ENCODE measurements around the gene MLPH. TPM values are rescaled to one million over a fixed set of nuclear protein-coding genes. Genes with fewer than 3 reads are reported as not detected.

The MLPH gene
- total and polyA plus RNA-seq, 3 experiments from 2014 or later, result not detected

DNA sequence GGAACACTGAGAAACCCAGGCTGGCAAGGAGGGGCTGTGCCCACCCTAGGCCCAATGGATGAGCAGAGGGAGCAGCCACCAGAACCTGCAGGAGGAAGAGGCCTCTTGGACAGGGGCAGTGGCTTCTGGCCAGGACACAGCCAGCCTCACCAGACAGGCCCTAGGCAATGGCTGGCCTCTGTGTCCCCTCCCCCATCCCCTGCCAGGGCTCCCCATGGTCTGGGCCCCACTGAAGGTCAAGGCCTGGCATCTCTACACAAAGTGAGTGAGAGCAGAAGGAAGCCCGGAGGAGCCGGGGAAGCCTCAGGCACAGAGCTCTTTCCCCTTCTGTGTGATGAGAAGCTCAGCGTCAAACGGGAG lies 85.7 kb downstream of the MLPH start:
- Mint-ChIP-seq H3K27me3 (peaks cover 15 to 25% of the 10 kb centered on the region in 2 donors), H3K4me3 (no peak overlapping the region), H3K9me3 (no peaks in the 10 kb centered on the region), H3K36me3 (no peaks in the 10 kb centered on the region), H3K4me1 (peaks cover 0 to 5% (median 5%) of the 10 kb centered on the region in 3 donors), H3K27ac (no peak overlapping the region)
- Histone ChIP-seq H3K27ac (ENCODE audit: low read depth, low read length) (no peak overlapping the region), H3K9me3 (ENCODE audit: low read length) (no peaks in the 10 kb centered on the region), H3K27me3 (ENCODE audit: insufficient read depth, low read length, poor library complexity, severe bottlenecking) (no peaks in the 10 kb centered on the region), H3K4me1 (ENCODE audit: insufficient read depth, low read length) (peaks cover 6% of the 10 kb centered on the region), H3K36me3 (ENCODE audit: insufficient read depth, low read length) (no peaks in the 10 kb centered on the region), H3K4me3 (ENCODE audit: low read length) (no peak overlapping the region)
- no peak for DNase-seq
- ChIA-PET POLR2A (no interaction called here), CTCF (interaction anchor here (0.9 to 4.4 kb wide), 16 partner anchors 8 to 419 kb away, joined by 3 to 55 read pairs (median 6); no protein-coding TSS in a partner anchor)

DNA sequence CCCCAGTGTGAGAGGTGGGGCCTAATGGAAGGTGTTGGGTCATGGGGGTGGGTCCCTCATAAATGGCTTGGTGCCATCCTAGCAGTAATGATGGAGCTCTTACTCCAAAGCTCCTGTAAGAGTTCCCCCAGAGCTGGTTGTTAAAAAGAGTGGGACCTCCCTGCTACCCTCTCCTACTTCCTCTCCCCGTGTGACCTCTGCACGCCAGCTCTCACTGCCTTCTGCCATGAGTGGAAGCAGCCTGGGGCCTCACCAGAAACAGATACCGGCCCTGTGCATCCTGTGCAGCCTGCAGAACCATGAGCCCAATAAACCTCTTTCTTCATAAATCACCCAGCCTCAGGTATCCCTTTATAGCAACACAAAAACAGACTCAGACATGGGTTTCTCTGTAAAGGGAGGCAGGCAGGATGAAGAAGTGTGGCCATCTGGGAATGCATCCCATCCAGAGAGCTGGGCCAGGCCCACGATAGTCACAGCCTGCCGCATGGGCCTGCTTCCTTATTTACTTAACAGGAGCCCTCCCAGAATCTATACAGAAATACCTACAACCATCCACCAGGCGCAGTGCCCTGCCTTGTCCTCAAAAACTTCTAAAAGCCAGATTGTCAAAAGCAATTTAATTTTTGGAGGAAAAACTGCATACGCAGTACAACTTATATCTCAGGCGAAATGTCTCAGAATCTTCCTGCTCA lies 86.8 kb downstream of the MLPH start:
- ChIA-PET CTCF (interaction anchor here (0.7 to 4.4 kb wide), 2 partner anchors 61 to 1284 kb away, joined by 3 to 55 read pairs; no protein-coding TSS in a partner anchor), POLR2A (no interaction called here)
- Mint-ChIP-seq H3K27me3 (peaks cover 16 to 24% of the 10 kb centered on the region in 2 donors), H3K27ac (no peak overlapping the region), H3K4me3 (no peak overlapping the region), H3K36me3 (no peaks in the 10 kb centered on the region), H3K9me3 (no peaks in the 10 kb centered on the region), H3K4me1 (peaks cover 0 to 5% (median 5%) of the 10 kb centered on the region in 3 donors)
- Histone ChIP-seq H3K4me1 (ENCODE audit: insufficient read depth, low read length) (peaks cover 6% of the 10 kb centered on the region), H3K27me3 (ENCODE audit: insufficient read depth, low read length, poor library complexity, severe bottlenecking) (no peaks in the 10 kb centered on the region), H3K9me3 (ENCODE audit: low read length) (no peaks in the 10 kb centered on the region), H3K36me3 (ENCODE audit: insufficient read depth, low read length) (no peaks in the 10 kb centered on the region), H3K4me3 (ENCODE audit: low read length) (no peak overlapping the region), H3K27ac (ENCODE audit: low read depth, low read length) (no peak overlapping the region)
- DNase-seq, result no peak

DNA sequence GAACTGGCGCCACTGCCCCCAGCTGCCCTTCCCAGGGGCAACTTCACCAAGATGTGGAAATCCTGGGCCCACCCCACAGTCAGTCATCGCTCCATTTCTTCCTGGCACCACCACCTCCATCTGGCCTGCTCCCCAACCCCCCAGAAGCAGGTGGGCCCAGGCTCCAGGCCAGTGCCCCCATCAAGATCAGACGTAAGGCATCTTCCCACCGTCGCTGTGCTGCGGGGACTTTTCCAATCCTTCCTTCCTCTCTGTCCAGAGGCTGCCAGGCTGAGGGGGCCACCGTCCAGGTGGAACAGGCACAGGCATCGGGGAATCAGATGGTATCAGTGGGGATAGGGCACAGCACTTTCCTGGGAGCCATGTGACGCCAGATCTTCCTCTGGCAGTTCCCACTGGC lies 87.4 kb downstream of the MLPH start:
- Histone ChIP-seq H3K4me3 (ENCODE audit: low read length) (no peak overlapping the region), H3K4me1 (ENCODE audit: insufficient read depth, low read length) (peaks cover 6% of the 10 kb centered on the region), H3K36me3 (ENCODE audit: insufficient read depth, low read length) (no peaks in the 10 kb centered on the region), H3K27me3 (ENCODE audit: insufficient read depth, low read length, poor library complexity, severe bottlenecking) (no peaks in the 10 kb centered on the region), H3K27ac (ENCODE audit: low read depth, low read length) (no peak overlapping the region), H3K9me3 (ENCODE audit: low read length) (no peaks in the 10 kb centered on the region)
- no peaks in the 10 kb centered on the region for H3K9me3 Mint-ChIP-seq
- H3K27me3 Mint-ChIP-seq, result peaks cover 13 to 18% of the 10 kb centered on the region in 2 donors
- H3K4me1 Mint-ChIP-seq, result peaks cover 0 to 5% (median 5%) of the 10 kb centered on the region in 3 donors
- H3K36me3 Mint-ChIP-seq, result no peaks in the 10 kb centered on the region
- H3K4me3 Mint-ChIP-seq, result no peak overlapping the region
- ChIA-PET CTCF (interaction anchor here (1.9 to 4.4 kb wide), 2 partner anchors 62 kb away, joined by 7 to 55 read pairs; no protein-coding TSS in a partner anchor), POLR2A (no interaction called here)
- no peak for DNase-seq
- peak overlapping the region in 1 of 8 donors; percentile 8 for H3K27ac Mint-ChIP-seq

DNA sequence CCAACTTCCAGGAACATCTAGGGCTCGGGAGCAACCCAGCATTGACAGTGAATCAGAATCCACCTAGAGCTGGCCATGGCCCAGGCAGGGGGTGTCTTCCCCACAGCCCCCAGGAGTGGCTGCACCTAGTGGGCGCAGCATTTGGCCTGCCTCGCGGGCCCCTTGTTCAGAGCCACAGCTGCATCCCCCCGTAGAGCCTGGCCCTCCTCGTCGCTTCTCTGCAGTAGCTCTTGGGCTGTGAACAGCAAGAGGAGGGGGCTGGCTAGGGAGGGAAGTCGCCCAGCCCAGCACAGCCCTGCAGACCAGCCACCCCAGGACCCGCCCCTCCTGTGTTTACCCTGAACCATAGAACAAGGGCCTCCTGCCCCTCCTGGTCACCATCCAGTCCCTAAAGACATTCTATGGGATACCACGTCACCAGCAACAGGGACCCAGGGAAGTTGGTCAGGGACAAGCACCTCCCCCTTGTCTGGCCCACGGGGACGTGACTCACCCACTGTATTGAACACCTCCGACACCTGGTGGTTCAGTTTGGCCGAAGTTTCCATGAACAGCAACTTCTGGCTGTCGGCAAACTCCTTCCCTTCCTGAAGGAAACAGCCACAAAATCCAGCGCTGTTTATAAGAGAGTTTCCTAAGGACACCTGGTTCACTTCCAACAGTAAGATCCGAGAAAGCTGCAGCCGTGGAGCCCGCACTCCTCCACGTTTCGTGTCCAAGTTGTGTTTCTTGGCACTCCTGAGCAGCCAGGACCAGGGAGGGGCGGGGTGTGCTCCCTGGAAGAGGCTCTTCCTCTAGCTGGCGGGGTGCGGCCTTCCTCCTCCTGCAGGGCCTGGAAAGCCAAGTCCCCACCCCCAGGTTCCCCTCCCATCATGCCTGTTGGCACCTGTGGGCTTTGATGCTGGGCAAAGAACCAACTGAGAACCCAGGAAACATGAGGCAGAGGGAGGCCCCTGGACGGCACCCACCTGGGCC lies 88.1 kb downstream of the MLPH start:
- Mint-ChIP-seq H3K27me3 (peaks cover 13 to 14% of the 10 kb centered on the region in 2 donors), H3K4me1 (peaks cover 0 to 5% (median 5%) of the 10 kb centered on the region in 3 donors), H3K9me3 (no peaks in the 10 kb centered on the region), H3K36me3 (no peaks in the 10 kb centered on the region), H3K4me3 (no peak overlapping the region), H3K27ac (peak overlapping the region in 1 of 8 donors; percentile 8)
- POLR2A ChIA-PET, result no interaction called here
- H3K9me3 ChIP-seq (ENCODE audit: low read length), result no peaks in the 10 kb centered on the region
- no peaks in the 10 kb centered on the region for H3K27me3 ChIP-seq (ENCODE audit: insufficient read depth, low read length, poor library complexity, severe bottlenecking)
- H3K4me1 ChIP-seq (ENCODE audit: insufficient read depth, low read length), result peaks cover 6% of the 10 kb centered on the region
- H3K4me3 ChIP-seq (ENCODE audit: low read length), result no peak overlapping the region
- DNase-seq, result no peak
- no peaks in the 10 kb centered on the region for H3K36me3 ChIP-seq (ENCODE audit: insufficient read depth, low read length)
- CTCF ChIA-PET, result interaction anchor here (1.9 kb wide), 1 partner anchor 62 kb away, joined by 7 read pairs; no protein-coding TSS in a partner anchor
- no peak overlapping the region for H3K27ac ChIP-seq (ENCODE audit: low read depth, low read length)

DNA sequence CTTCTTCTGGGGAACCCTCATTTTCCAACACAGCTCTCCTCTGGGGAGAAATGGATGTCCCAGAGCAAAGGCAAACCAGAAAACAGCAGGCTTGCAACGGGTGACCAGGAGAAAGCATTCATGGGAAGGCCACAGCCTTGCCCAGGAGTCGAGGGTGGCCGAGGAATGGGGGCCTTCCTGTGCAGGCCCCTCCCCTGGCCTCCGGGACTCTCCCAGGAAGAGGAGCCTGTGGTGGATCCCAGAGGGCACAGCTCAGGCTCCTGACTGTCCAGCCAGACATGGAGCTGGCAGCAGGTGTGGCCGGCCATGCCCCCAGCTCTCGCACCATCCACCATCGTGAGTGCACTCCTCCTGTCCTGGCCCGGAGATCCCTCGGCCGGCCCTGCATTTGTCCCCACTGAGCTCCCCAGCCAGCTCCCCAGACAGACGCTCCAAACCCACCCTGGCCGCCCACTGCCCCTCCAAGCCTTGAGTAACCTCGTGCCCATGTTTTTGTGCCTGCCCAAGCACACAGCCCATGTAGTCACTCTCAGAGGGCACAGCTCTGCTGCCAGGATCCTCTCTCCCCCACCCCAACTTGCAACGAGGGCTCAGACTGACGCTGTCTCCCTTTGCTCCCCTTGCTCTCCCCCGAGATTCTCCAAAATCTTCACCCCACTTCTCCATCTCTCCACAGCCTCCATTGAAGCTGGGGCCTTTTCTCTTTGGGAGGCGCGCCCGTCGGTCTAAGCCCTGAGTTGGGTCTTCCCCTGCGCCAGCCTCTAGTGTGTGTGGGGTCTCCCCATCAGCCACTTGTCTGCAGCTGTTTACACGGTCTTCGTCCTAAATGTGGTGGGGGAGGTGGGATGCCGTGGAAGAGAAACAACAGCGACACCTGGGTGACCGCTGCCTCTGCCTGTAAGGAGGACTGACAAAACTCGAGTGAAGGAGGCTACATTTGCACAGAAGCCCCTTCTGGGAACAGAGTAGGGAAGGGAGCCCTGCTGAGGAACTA lies 89.1 kb downstream of the MLPH start:
- Histone ChIP-seq H3K36me3 (ENCODE audit: insufficient read depth, low read length) (no peaks in the 10 kb centered on the region), H3K9me3 (ENCODE audit: low read length) (no peaks in the 10 kb centered on the region), H3K4me1 (ENCODE audit: insufficient read depth, low read length) (peaks cover 6% of the 10 kb centered on the region), H3K4me3 (ENCODE audit: low read length) (no peak overlapping the region), H3K27me3 (ENCODE audit: insufficient read depth, low read length, poor library complexity, severe bottlenecking) (no peaks in the 10 kb centered on the region), H3K27ac (ENCODE audit: low read depth, low read length) (no peak overlapping the region)
- Mint-ChIP-seq H3K4me1 (peaks cover 0 to 5% (median 5%) of the 10 kb centered on the region in 3 donors), H3K4me3 (no peak overlapping the region), H3K27ac (no peak overlapping the region), H3K9me3 (no peaks in the 10 kb centered on the region), H3K36me3 (no peaks in the 10 kb centered on the region), H3K27me3 (peaks cover 10 to 15% of the 10 kb centered on the region in 2 donors)
- ChIA-PET CTCF (interaction anchor here (1.9 kb wide), 1 partner anchor 63 kb away, joined by 7 read pairs; no protein-coding TSS in a partner anchor), POLR2A (no interaction called here)
- DNase-seq, result no peak

DNA sequence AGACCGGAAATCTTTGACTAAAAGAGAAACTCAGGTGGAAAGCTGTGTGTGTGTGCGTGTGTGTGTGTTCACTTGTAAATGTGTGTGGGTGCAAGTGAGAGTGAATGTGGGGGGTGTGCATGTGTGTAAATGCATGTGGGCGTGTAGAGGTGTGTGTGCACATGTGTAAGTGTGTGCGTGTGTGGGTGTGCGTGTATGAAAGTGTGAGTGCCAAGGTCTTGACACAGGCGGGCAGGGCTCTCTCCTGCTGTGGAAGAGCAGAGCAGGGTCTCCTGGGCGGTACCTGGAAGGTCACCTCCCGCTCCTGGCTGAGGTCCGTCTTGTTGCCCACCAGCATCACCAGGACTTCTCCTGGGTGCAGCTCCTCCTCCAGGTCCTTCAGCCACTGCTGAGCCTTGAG lies 89.9 kb downstream of the MLPH start:
- H3K9me3 ChIP-seq (ENCODE audit: low read length), result no peaks in the 10 kb centered on the region
- Mint-ChIP-seq H3K9me3 (no peaks in the 10 kb centered on the region), H3K4me1 (peaks cover 0 to 2% (median 2%) of the 10 kb centered on the region in 3 donors), H3K36me3 (no peaks in the 10 kb centered on the region), H3K27me3 (peaks cover 10 to 11% of the 10 kb centered on the region in 2 donors), H3K27ac (peak overlapping the region in 1 of 8 donors; percentile 1), H3K4me3 (no peak overlapping the region)
- no peaks in the 10 kb centered on the region for H3K27me3 ChIP-seq (ENCODE audit: insufficient read depth, low read length, poor library complexity, severe bottlenecking)
- ChIA-PET CTCF (no interaction called here), POLR2A (no interaction called here)
- DNase-seq, result peak in 1 of 5 donors; percentile 16
- no peak overlapping the region for H3K4me3 ChIP-seq (ENCODE audit: low read length)
- no peak overlapping the region for H3K27ac ChIP-seq (ENCODE audit: low read depth, low read length)
- peaks cover 2% of the 10 kb centered on the region for H3K4me1 ChIP-seq (ENCODE audit: insufficient read depth, low read length)
- H3K36me3 ChIP-seq (ENCODE audit: insufficient read depth, low read length), result no peaks in the 10 kb centered on the region

DNA sequence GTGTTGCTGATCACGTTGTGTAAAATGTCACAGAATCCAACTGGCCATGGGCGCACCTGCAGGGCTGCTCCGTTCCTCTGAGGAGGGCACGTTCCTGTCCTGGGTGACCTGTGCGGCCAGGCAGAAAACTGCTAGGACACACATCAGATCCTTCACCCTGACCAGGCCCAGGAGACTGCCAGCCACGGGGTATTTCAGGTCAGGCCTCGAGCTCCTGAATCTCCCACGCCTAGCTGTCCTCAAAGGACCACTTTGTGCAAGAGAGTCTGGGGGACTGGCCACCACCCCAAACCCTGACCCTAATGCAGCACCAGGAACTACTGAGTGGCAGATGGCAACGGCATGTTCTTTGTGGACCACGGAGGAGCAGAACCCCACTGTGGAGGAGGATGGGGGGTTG lies 90.4 kb downstream of the MLPH start:
- no peaks in the 10 kb centered on the region for H3K9me3 Mint-ChIP-seq
- H3K4me3 Mint-ChIP-seq, result no peak overlapping the region
- H3K27me3 Mint-ChIP-seq, result peaks cover 9 to 10% of the 10 kb centered on the region in 2 donors
- no peak overlapping the region for H3K27ac Mint-ChIP-seq
- CTCF ChIA-PET, result interaction anchor here (1.2 kb wide), 1 partner anchor 65 kb away, joined by 3 read pairs; no protein-coding TSS in a partner anchor
- H3K4me3 ChIP-seq (ENCODE audit: low read length), result no peak overlapping the region
- H3K9me3 ChIP-seq (ENCODE audit: low read length), result no peaks in the 10 kb centered on the region
- no peak overlapping the region for H3K27ac ChIP-seq (ENCODE audit: low read depth, low read length)
- H3K4me1 ChIP-seq (ENCODE audit: insufficient read depth, low read length), result no peaks in the 10 kb centered on the region
- H3K27me3 ChIP-seq (ENCODE audit: insufficient read depth, low read length, poor library complexity, severe bottlenecking), result no peaks in the 10 kb centered on the region
- POLR2A ChIA-PET, result no interaction called here
- no peaks in the 10 kb centered on the region for H3K4me1 Mint-ChIP-seq
- peak in 1 of 5 donors; percentile 46 for DNase-seq
- H3K36me3 ChIP-seq (ENCODE audit: insufficient read depth, low read length), result no peaks in the 10 kb centered on the region
- H3K36me3 Mint-ChIP-seq, result no peaks in the 10 kb centered on the region

Measured in CD8-positive, alpha-beta memory T cell (primary cell).